Caco-2 (cell line): Measurements from ENCODE around the gene PLA2G4F. TPM values are rescaled to one million over a fixed set of nuclear protein-coding genes. Genes with fewer than 3 reads are reported as not detected.

Source experiments
- BruUV-seq: library from RNA; stranded (reverse); fragments of 400-500 nt; replicated peaks from 2 replicates; lab custom pipeline; 2021; lab: Mats Ljungman, UMichigan
- CTCF ChIA-PET: fragments of 300-600 bp; sonication (Branson Sonifier 250); formaldehyde crosslinking; loops from one replicate; lab custom pipeline; 2022; ENCODE audit warnings: antibody characterized with exemption; lab: Charles Lee
- POLR2A ChIA-PET: fragments of 300-600 bp; sonication (Branson Sonifier 250); formaldehyde crosslinking; loops from one replicate; lab custom pipeline; 2022; ENCODE audit warnings: antibody characterized with exemption; lab: Charles Lee
- DNase-seq, 2 experiments: peaks; one replicate each; pipeline versions ENCODE4 v3.0.0 to v3.0.0-alpha.2; 2020 to 2022
- H3K27me3 ChIP-seq: replicated peaks from 2 replicates; pipeline ENCODE4 v1.6.0; 2011; ENCODE audit warnings: low read length; ENCODE audit not compliant: control insufficient read depth, insufficient read depth
- H3K36me3 ChIP-seq: 2 replicates; pipeline ENCODE4 v1.5.1; 2011; ENCODE audit warnings: low read length; ENCODE audit not compliant: control insufficient read depth, insufficient read depth
- H3K4me1 ChIP-seq: fragments of 250-450 bp; sonication (Bioruptor Pico); 2 replicates; pipeline ENCODE4 v1.5.1; 2020; ENCODE audit warnings: mild to moderate bottlenecking
- H3K4me3 ChIP-seq: 2 replicates; pipeline ENCODE4 v1.5.1; 2011; ENCODE audit warnings: low read depth, mild to moderate bottlenecking, control low read depth, low read length
- H3K9me3 ChIP-seq: fragments of 250-450 bp; sonication (Bioruptor Pico); 2 replicates; pipeline ENCODE4 v1.5.1; 2020; ENCODE audit warnings: mild to moderate bottlenecking, moderate library complexity
- H3K27ac Mint-ChIP-seq: one replicate; pipeline ENCODE4 v1.8.0; 2022; ENCODE audit warnings: mixed read lengths; ENCODE audit not compliant: unreplicated experiment
- H3K27me3 Mint-ChIP-seq: one replicate; pipeline ENCODE4 v1.8.0; 2022; ENCODE audit warnings: mixed read lengths; ENCODE audit not compliant: insufficient read depth, unreplicated experiment
- H3K36me3 Mint-ChIP-seq: one replicate; pipeline ENCODE4 v1.8.0; 2022; ENCODE audit warnings: mild to moderate bottlenecking, mixed read lengths; ENCODE audit not compliant: insufficient read depth, unreplicated experiment
- H3K4me1 Mint-ChIP-seq: one replicate; pipeline ENCODE4 v1.8.0; 2022; ENCODE audit warnings: low read depth, mixed read lengths; ENCODE audit not compliant: unreplicated experiment
- H3K4me3 Mint-ChIP-seq: one replicate; pipeline ENCODE4 v1.8.0; 2022; ENCODE audit warnings: mild to moderate bottlenecking, moderate library complexity, mixed read lengths; ENCODE audit not compliant: unreplicated experiment
- H3K9me3 Mint-ChIP-seq: one replicate; pipeline ENCODE4 v1.8.0; 2022; ENCODE audit warnings: mixed read lengths; ENCODE audit not compliant: unreplicated experiment
- CTCF ChIP-seq, 2 experiments: fragments of 200-600 bp in 1 of 2; IDR thresholded peaks; 1 replicate in 1 of 2; 2 replicates in 1 of 2; pipeline versions ENCODE4 v1.5.1 to v1.8.0; 2011 to 2022; ENCODE audit warnings: antibody characterized with exemption in 1 of 2, control low read depth in 1 of 2, inconsistent platforms in 1 of 2, low read depth in 1 of 2, low read length in 1 of 2, mild to moderate bottlenecking in 1 of 2, moderate library complexity in 1 of 2; ENCODE audit not compliant: insufficient read depth in 1 of 2, severe bottlenecking in 1 of 2, unreplicated experiment in 1 of 2
- intact Hi-C: fragments of 100-400 bp; cut with micrococcal nuclease; formaldehyde crosslinking; loops from one replicate; pipeline ENCODE4 v1.10.0; 2022; ENCODE audit not compliant: unreplicated experiment
- total RNA-seq: library from RNA; stranded (reverse); gene quantifications from 2 replicates; pipeline ENCODE4 v1.2.3, GENCODE V29; 2022

Gene PLA2G4F
- total RNA-seq, 1 experiment from 2014 or later, result 2.9 TPM

GRCh38 chr15:42143866-42144625 lies 12.4 kb downstream of the PLA2G4F start:
- no peak for TF ChIP-seq CTCF (IDR thresholded peaks at IDR 0.05; ENCODE audit: insufficient read depth in 1 of 2, low read depth in 1 of 2, low read length in 1 of 2, severe bottlenecking in 1 of 2, unreplicated experiment in 1 of 2)
- CTCF ChIA-PET, result no interaction called here
- H3K4me3 Mint-ChIP-seq, result no peak overlapping the region

DNA sequence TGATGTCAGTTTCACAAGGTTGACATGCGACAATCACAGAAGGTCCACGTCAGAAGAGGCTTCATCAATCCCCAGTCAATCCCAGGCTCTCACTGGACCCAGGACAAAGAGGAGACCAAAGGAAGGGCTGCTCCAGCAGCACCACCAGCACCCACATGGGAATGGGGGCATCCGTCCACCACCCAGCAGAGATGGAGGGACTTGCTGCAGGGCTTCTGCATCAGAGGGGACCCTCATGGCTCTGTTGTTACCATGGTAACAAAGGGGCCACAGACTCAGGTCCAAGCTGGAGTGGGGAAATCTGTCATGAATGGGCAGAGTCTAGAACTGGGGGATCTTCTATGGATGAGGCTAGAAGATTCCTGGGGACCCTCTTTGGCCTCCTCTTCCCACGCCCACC lies 13.1 kb downstream of the PLA2G4F start:
- no peaks in the 10 kb centered on the region for H3K27me3 ChIP-seq
- no peak overlapping the region for H3K4me3 ChIP-seq
- POLR2A ChIA-PET, result no interaction called here
- Mint-ChIP-seq H3K27me3 (no peaks in the 10 kb centered on the region), H3K4me1 (peaks cover 2% of the 10 kb centered on the region), H3K9me3 (peaks cover 11% of the 10 kb centered on the region), H3K36me3 (no peaks in the 10 kb centered on the region), H3K27ac (no peak overlapping the region), H3K4me3 (no peak overlapping the region)
- no TSS peak for BruUV-seq
- CTCF ChIA-PET, result interaction anchor here (0.7 kb wide), 1 partner anchor 48 kb away, joined by 6 read pairs; no protein-coding TSS in a partner anchor
- H3K9me3 ChIP-seq, result peaks cover 16% of the 10 kb centered on the region
- peaks cover 13% of the 10 kb centered on the region for H3K4me1 ChIP-seq
- DNase-seq, result peak in 1 of 2 experiments; percentile 23
- no peak for TF ChIP-seq CTCF (IDR thresholded peaks at IDR 0.05; ENCODE audit: insufficient read depth in 1 of 2, low read depth in 1 of 2, low read length in 1 of 2, severe bottlenecking in 1 of 2, unreplicated experiment in 1 of 2)
- intact Hi-C loops, result no loop called here
- H3K36me3 ChIP-seq, result no peaks in the 10 kb centered on the region

More at GRCh38 chr15:42143866-42144625, 12.4 kb downstream of the PLA2G4F start:
- H3K36me3 ChIP-seq, result no peaks in the 10 kb centered on the region
- peaks cover 9% of the 10 kb centered on the region for H3K4me1 Mint-ChIP-seq
- intact Hi-C loops, result no loop called here
- H3K4me1 ChIP-seq, result peaks cover 16% of the 10 kb centered on the region
- POLR2A ChIA-PET, result no interaction called here
- H3K9me3 Mint-ChIP-seq, result peaks cover 8% of the 10 kb centered on the region
- H3K27ac Mint-ChIP-seq, result no peak overlapping the region
- BruUV-seq, result no TSS peak
- peak in 1 of 2 experiments; percentile 23 for DNase-seq
- H3K4me3 ChIP-seq, result no peak overlapping the region
- no peaks in the 10 kb centered on the region for H3K27me3 Mint-ChIP-seq
- H3K9me3 ChIP-seq, result peaks cover 12% of the 10 kb centered on the region; the same call in 1 of the 2 replicates
- H3K27me3 ChIP-seq, result no peaks in the 10 kb centered on the region
- no peaks in the 10 kb centered on the region for H3K36me3 Mint-ChIP-seq

- Histone ChIP-seq H3K4me3 (no peak overlapping the region), H3K27me3 (no peaks in the 10 kb centered on the region), H3K4me1 (peaks cover 11% of the 10 kb centered on the region; the same call in 1 of the 2 replicates), H3K9me3 (peaks cover 20% of the 10 kb centered on the region), H3K36me3 (no peaks in the 10 kb centered on the region)
- H3K9me3 Mint-ChIP-seq, result peaks cover 22% of the 10 kb centered on the region
- H3K27me3 Mint-ChIP-seq, result no peaks in the 10 kb centered on the region
- intact Hi-C loops, result no loop called here
- ChIA-PET POLR2A (no interaction called here), CTCF (interaction anchor here (0.7 kb wide), 1 partner anchor 1237 kb away, joined by 3 read pairs; no protein-coding TSS in a partner anchor)
- no peak overlapping the region for H3K27ac Mint-ChIP-seq
- H3K4me1 Mint-ChIP-seq, result no peaks in the 10 kb centered on the region
- no peak overlapping the region for H3K4me3 Mint-ChIP-seq
- TF ChIP-seq CTCF (IDR thresholded peaks at IDR 0.05; ENCODE audit: insufficient read depth in 1 of 2, low read depth in 1 of 2, low read length in 1 of 2, severe bottlenecking in 1 of 2, unreplicated experiment in 1 of 2), result no peak
- no TSS peak for BruUV-seq
- DNase-seq, result peak in 1 of 2 experiments; percentile 24
- peaks cover 4% of the 10 kb centered on the region for H3K36me3 Mint-ChIP-seq
Measured at GRCh38 chr15:42141795-42142667, 14.4 kb downstream of the PLA2G4F start.
